IPS-18c (cell line): Measurements from ENCODE around the gene FGF14.

ENCODE experiments used
- H3K4me3 ChIP-seq: 2 replicates; pipeline ENCODE4 v1.7.0; 2013; ENCODE audit warnings: low read depth, mild to moderate bottlenecking, low read length, moderate library complexity; ENCODE audit not compliant: insufficient read depth
- H3K9me3 ChIP-seq: one replicate; pipeline ENCODE4 v1.6.1; 2013; ENCODE audit warnings: mild to moderate bottlenecking, low read length, moderate library complexity; ENCODE audit not compliant: control insufficient read depth, insufficient read depth

FGF14 gene

DNA sequence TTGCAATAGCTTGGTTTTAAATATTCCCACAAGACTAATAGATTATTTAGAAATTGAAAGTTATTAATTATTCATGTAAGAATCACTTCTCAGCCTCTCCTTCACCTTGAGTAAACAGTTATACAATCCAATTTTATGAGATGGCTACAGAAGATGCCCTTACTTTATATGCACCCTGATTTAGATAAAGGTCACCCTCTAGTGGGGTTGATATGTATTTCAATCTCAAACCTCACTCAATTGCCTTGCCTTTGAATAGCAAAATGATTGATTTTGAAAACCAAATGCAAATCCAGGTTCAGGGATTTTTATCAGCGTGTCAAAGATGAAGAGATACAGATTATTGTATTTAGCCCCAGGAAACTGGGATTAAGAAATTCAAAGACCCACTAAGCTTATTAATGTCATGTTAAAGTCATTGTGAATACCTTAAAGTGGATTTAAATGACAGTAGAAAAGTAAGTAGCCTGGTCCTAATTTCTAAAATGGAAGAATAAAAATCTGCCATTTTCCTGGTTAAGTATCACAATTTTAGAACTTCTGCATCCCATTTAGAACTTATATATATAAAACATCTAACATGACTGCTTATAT is 644.3 kb downstream of the FGF14 start:
- Histone ChIP-seq H3K4me3 (no peak overlapping the region), H3K9me3 (no peaks in the 10 kb centered on the region)

DNA sequence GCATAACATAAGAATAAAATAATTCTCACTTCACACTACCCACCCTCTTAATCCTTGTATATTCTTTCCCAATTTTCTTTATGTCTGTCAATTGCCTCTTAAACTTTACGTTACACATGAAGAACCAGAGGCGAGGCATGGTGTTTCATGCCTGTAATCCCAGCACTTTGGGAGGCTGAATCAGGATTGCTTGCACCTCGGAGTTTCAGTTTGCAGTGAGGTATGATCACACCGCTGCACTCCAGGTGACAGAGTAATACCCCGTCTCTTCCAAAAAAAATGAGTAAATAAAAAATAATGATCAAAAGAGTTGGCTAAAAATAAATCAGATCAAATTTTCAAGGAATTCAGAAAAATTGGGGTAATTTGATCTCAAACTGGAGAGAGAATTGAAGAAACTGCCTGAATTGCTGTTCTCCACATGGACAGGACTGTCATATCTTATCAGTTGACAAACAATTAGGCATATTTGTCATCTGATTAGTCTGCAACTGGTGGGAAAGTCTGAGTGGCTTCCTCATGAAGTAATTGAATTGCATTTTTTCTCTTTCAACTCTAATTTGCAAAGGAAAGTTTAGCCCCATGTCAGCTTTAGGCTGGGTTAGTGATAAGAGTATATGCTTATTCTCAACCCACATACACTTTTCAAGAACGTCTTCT is 646.5 kb downstream of the FGF14 start:
- Histone ChIP-seq H3K9me3 (no peaks in the 10 kb centered on the region), H3K4me3 (no peak overlapping the region)

DNA sequence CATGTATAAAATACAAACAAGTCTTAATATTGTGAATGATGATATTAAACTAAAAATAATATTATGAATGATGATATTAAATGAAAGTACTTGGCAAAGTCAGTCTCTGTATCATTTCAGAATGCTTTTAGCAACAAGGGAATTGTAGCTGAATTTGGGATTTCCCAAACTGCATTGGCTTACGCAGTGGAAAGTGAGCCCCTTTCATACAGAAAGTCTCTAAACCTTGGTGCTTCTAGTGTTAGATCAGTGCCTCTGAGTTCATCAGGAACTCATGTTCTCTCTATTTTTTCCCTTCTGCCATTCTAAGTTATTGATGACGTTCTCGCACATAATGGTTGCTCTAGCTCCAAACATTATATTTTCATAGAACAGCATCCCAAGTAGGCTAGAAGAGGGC is 649.4 kb downstream of the FGF14 start:
- Histone ChIP-seq H3K9me3 (no peaks in the 10 kb centered on the region), H3K4me3 (no peak overlapping the region)

DNA sequence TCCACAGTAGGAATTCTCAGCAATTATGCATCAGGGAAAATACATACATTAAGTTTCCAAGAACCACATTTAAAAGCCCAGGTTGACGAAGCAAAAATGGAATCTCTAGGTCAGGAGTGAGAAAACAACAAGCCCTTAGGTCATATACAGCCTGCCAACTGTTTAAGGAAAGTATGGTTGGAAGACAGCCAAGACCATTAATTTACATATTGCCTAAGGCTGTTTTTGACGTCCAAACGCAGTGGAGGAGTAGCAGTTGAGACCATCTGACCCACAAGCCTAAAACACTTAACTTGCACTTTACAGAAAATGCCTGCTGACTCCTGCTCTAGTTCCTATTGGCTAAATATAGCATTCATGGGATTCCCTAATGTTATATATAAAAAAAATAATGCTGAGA is 650.4 kb downstream of the FGF14 start:
- Histone ChIP-seq H3K4me3 (no peak overlapping the region), H3K9me3 (no peaks in the 10 kb centered on the region)

DNA sequence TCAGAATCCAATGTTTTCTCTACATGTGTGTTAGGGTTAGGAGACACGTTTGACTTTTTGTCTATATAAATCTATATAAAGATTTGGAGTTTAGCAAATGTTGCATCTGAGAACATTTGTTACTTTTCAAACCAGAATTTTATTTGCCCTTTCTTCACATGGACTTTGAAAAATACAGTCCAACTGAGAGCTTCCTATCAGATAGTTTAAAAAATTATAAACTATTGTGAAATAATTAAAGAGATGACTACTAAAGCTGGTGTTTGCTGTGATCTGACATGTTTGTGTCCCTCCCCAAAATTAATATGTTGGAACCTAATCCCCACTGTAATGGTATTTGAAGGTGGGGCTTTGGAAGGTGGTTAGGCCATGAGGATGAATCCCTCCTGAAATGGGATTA is 652.3 kb downstream of the FGF14 start:
- Histone ChIP-seq H3K4me3 (no peak overlapping the region), H3K9me3 (no peaks in the 10 kb centered on the region)

DNA sequence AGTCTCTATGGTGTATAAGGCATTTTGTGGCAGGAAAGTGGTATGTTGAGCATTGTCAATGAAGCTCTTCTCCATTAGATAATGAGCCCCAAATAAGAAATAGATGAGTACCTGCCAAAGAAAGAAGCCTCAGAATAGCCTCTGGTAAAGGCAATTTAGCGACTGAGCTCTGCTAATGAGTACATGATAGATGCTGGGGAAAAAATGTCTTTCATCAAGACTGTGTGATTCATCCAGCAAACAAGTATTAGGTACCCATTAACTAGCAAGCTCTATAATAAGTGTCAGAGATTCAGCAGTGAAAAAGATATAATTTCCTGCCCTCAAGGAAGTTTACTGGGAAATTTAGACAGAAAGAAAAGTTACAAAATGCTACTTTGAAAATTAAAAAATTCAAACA is 654.8 kb downstream of the FGF14 start:
- Histone ChIP-seq H3K9me3 (no peaks in the 10 kb centered on the region), H3K4me3 (no peak overlapping the region)

DNA sequence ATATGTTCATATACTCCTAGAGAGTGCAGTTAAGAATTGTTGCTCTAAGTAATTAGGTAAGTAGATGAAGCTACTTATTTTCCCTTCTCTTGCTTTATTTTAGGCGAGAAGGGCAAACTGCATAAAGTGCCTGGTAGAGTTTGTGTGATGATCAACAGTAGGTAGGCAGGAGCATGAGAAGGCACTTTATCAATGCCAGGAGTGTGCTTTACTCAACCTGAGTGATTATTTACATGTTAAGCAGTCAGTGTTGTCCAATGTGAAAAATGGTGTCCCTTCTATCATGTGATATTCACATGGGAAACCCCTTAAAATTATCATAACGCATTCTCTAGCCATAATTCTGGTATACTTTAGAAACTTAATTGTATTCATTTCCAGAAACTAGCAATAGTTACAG is 655.3 kb downstream of the FGF14 start:
- no peak overlapping the region for H3K4me3 ChIP-seq
- H3K9me3 ChIP-seq = no peaks in the 10 kb centered on the region

DNA sequence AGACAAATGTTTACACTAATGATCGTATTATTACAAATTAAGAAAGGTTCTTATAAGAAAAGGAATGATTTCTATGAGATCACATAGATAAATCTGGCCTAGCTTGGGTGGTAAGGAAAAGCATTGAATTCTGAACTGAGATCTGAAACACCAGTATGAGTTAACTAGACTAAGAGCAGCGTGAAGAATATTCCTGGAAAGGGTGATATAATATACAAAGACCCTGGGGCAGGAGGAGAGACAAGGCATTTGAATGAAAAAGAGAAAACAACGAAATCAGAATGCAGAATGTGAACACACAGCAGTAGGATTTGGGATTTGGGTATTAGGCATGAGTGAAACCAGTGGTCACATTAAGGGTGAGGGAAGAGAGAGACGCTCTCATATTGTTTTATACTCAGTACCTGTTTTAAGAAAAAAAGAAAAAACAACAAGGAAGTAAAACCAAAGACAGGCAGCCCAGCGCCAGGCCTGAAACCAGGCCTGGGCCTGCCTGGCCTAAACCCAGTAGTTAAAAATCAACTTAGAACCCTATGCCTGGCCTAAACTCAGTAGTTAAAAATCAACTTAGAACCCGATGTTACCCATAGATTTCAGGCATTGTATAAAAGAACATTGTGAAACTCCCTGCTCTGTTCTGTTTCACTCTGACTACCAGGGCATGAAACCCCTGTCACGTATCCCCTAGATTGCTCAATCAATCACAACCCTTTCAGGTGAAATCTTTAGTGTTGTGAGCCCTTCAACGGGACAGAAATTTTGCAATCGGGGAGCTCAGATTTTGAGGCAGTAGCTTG is 662.3 kb downstream of the FGF14 start:
- Histone ChIP-seq H3K9me3 (no peaks in the 10 kb centered on the region), H3K4me3 (no peak overlapping the region)

DNA sequence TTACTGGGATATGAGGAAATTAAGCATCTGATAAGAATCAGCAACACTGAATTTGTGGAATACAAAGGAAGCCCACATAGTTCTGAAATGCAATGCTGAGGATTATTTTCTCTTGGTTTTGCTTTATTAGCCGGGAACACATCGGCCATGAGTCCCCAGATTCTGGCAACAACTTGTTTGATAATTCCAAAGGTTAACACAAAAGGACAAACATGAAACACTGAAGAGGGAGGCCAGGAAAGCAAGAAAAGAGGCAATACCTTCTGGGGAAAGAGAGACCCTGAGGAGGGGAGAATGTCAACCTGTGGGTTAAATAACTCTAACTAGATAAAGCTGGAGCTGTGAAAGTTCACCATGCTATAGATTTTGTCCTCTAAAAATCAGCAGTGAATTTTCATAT is 663.5 kb downstream of the FGF14 start:
- H3K9me3 ChIP-seq = no peaks in the 10 kb centered on the region
- H3K4me3 ChIP-seq = no peak overlapping the region

DNA sequence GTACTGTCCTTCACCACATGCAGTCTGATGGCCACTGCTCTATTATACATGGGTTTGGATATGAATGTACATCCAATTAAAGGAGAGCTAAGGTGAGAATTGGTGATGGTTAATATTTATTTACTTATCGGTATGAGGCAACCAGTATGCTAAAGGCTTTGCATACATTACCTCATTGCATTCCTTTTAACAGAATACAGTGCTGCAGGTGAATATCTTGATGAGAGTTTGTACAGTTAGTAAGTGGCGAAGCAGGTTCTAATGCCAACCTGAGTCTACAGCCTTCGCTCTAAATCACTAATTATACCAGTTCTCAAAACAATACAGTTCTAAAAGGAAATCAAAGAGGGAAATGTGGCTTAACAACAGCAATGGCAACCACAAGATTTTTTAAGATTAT is 665.3 kb downstream of the FGF14 start:
- Histone ChIP-seq H3K9me3 (no peaks in the 10 kb centered on the region), H3K4me3 (no peak overlapping the region)

DNA sequence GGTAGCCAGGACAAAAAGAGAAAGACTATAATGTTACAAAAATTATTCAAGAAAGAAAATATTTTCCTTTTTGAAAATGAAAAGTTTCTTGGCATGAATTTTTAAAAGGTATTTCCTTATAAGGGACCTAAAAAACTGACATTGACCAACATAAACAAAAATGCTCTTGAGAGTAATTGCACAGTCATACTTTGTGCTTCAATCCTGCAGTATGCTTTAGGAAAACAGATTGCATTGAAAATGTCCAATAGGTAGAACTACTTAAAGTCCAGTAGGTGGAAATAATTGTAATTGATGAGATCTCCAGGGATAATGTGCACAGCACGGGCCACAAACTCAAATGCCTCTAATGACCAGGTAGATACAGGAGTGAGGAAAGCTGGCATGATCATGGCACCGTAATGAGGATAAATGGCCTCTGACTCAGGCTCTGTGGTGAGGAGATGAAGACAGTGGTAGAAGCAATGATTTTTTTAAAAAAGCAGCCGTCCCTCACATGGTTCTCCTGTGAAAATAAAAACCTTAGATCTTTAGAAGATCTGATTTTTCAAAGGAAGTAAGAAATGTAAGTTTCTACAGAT is 671.3 kb downstream of the FGF14 start:
- Histone ChIP-seq H3K4me3 (no peak overlapping the region), H3K9me3 (no peaks in the 10 kb centered on the region)

DNA sequence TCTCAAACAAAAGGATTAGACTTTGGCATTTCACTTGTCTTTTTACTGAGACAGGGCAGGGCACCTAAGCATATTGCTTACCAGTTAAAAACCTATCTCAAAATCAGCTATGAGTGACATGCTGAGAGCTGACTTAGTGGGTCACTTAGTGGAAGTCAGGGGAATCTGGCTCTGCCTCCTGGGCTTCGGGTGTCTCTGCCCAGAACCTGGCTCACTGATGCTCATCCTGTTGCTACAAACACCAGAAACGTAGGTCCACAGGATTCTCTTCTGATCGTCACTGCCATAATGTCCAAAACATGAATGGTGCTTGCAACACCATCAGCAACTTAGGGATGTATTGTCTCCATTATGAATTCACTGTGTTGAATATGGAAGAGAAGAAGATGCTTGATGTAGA is 673.2 kb downstream of the FGF14 start:
- H3K4me3 ChIP-seq = no peak overlapping the region
- H3K9me3 ChIP-seq = no peaks in the 10 kb centered on the region

DNA sequence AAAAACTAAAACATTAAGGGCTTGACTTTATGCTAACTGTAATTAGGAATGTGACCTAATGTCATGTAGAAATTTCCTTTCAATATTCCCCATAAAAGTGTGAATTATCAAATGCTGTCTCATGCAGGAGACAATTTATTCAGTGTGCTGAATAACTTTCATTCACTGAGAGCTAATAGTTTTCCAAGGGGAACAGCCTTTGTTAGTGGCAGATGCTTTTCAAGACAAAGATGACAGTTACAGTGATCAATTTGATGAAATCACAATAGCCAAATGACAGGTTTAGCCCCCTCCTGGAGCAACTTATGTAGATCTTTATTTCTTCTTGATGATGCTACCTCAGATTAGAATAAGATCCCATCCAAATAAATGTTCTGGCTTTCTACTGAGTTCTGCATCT is 673.8 kb downstream of the FGF14 start:
- no peaks in the 10 kb centered on the region for H3K9me3 ChIP-seq
- no peak overlapping the region for H3K4me3 ChIP-seq

DNA sequence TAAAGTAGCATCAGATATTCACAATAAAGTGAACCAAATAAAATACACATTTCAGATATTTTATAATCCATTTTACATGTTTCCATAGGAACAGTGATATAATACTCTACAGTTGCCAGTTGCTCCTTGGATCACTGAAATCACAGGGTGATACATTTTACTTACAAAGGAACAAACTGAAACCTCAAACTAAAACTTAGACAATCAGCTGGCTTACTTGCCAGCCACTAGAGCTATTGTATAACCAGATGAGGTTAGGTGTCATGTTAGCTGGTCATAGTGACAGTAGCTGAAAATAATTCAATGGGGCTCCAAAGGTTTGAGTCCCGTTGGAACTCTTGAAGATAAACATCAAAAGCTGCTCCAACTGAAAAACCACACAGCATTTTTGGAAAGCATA is 674.7 kb downstream of the FGF14 start:
- Histone ChIP-seq H3K4me3 (no peak overlapping the region), H3K9me3 (no peaks in the 10 kb centered on the region)

DNA sequence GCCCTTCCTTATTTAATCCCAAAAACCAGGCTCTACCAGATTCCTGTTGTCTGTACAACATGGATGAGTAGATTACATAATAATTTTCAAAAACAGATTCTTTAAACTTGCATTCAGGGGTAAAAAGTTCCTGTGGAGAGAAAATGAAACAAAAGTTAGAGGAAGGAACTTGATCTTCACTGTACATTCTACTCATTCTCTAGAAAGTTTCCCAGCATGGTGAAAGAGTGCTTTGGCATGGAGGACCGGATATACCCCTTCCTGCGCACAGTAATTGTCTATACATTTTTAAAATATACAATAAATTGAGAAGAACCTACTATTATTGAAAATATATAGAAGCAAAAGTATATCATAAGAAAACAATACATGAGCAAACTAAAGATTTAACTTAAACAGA is 675.2 kb downstream of the FGF14 start:
- Histone ChIP-seq H3K4me3 (no peak overlapping the region), H3K9me3 (no peaks in the 10 kb centered on the region)

DNA sequence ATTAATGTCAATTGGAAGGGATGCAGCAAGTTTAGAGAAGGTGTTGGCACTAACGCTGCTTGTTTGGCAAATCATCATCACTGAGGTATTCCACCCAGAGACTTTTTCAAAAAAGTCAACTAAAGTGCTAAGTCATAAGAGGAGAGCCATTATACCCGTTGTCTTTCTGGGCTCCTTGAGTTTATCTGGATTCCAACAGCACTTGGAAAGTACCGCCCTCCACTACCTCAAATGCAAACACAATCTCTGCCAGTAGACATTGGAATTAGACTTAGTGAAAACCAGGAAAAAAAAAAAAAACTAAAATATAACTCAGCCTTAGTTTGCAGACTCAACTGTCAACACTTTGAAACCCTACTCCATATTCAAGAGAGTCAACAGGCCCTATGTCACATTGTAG is 683.4 kb downstream of the FGF14 start:
- no peak overlapping the region for H3K4me3 ChIP-seq
- no peaks in the 10 kb centered on the region for H3K9me3 ChIP-seq

DNA sequence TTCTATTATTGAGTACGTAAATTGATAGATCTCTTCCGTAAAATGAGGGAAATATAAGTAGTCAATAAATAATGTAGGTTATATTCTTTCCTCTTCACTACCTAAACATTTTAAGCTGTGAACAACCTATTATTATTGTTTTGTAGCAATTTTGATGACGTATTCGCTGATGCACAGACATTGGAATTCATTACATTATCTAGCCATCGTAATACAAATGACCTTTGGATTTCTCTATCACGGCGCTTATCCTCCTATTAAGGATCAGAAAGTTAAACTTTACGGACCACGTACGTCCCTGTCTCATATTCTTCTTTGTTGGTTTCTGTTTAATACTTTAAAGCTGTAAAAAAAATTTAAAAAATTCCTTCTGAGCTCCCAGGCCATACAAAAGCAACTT is 684.5 kb downstream of the FGF14 start:
- Histone ChIP-seq H3K9me3 (no peaks in the 10 kb centered on the region), H3K4me3 (no peak overlapping the region)

DNA sequence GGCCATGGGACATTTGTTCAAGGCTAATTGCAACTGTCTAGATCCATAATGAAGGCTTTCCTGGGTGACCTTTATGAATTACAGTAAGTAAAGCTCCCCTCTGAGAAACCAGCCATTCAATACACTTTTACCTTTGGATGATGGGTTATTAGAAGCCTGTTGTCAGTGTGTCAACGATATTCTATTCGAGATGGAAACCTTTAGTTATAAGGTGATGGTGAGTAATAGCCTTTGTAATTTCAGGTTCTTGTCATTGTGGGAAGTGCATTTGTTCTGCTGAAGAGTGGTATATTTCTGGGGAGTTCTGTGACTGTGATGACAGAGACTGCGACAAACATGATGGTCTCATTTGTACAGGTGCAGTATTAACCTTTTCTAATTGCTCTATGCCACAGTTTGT is 687.7 kb downstream of the FGF14 start:
- Histone ChIP-seq H3K4me3 (no peak overlapping the region), H3K9me3 (no peaks in the 10 kb centered on the region)
